Osteoblast (primary cell): ENCODE results near the gene USP43. TPM values are rescaled to one million over a fixed set of nuclear protein-coding genes. Genes with fewer than 3 reads are reported as not detected.

Source experiments
- DNase-seq: peaks from one replicate; pipeline ENCODE4 v3.0.0; 2011; ENCODE audit warnings: low spot score, mixed read lengths; ENCODE audit not compliant: insufficient read length; ENCODE audit errors: missing footprints
- H2AFZ ChIP-seq: 2 replicates; pipeline ENCODE4 v1.6.0; 2011; ENCODE audit warnings: mild to moderate bottlenecking, low read length
- H3K27ac ChIP-seq: 2 replicates; pipeline ENCODE4 v1.5.1; 2011; ENCODE audit warnings: mild to moderate bottlenecking, low read depth, low read length, moderate library complexity
- H3K27me3 ChIP-seq: 2 replicates; pipeline ENCODE4 v1.6.0; 2012; ENCODE audit warnings: mild to moderate bottlenecking, control low read depth, inconsistent platforms, low read length, moderate library complexity; ENCODE audit not compliant: insufficient read depth
- H3K36me3 ChIP-seq: 2 replicates; pipeline ENCODE4 v1.5.1; 2011; ENCODE audit warnings: mild to moderate bottlenecking, low read length, control low read depth, moderate library complexity; ENCODE audit not compliant: insufficient read depth
- H3K4me1 ChIP-seq: 2 replicates; pipeline ENCODE4 v1.5.1; 2011; ENCODE audit warnings: mild to moderate bottlenecking, low read length, control low read depth, moderate library complexity; ENCODE audit not compliant: insufficient read depth
- H3K4me2 ChIP-seq: 2 replicates; pipeline ENCODE4 v1.6.0; 2011; ENCODE audit warnings: mild to moderate bottlenecking, low read length; ENCODE audit not compliant: insufficient read depth
- H3K4me3 ChIP-seq: fragments of 200-600 bp; sonication (generic); 3 replicates; pipeline ENCODE4 v1.5.1; 2012; ENCODE audit warnings: mild to moderate bottlenecking, low read length, inconsistent platforms; ENCODE audit not compliant: insufficient read depth
- H3K79me2 ChIP-seq: 2 replicates; pipeline ENCODE4 v1.6.0; 2012; ENCODE audit warnings: mild to moderate bottlenecking, low read length, control low read depth, inconsistent platforms; ENCODE audit not compliant: insufficient read depth
- H3K9me3 ChIP-seq: 2 replicates; pipeline ENCODE4 v1.5.1; 2011; ENCODE audit warnings: low read depth, low read length, control low read depth
- H4K20me1 ChIP-seq: 2 replicates; pipeline ENCODE4 v1.6.0; 2012; ENCODE audit warnings: mild to moderate bottlenecking, low read length, control low read depth; ENCODE audit not compliant: insufficient read depth
- CTCF ChIP-seq: IDR thresholded peaks from 2 replicates; pipeline ENCODE4 v1.5.1; 2011; ENCODE audit warnings: mild to moderate bottlenecking, low read depth, low read length, moderate library complexity; ENCODE audit errors: extremely low read depth
- total RNA-seq: library from RNA; depleted of rRNA; stranded (reverse); fragments of >200 nt; gene quantifications from 2 replicates; pipeline ENCODE4 v1.2.3, GENCODE V29; 2012

The USP43 gene
- total RNA-seq, 1 donor, result 0.36 TPM

GRCh38 chr17:9771465-9771864 lies 126.1 kb downstream of the USP43 start:
- Histone ChIP-seq H2AFZ (no peak overlapping the region), H3K79me2 (no peaks in the 10 kb centered on the region), H3K4me3 (no peak overlapping the region), H3K27me3 (no peaks in the 10 kb centered on the region), H4K20me1 (no peaks in the 10 kb centered on the region), H3K27ac (no peak overlapping the region), H3K36me3 (no peaks in the 10 kb centered on the region), H3K4me2 (no peak overlapping the region), H3K4me1 (no peaks in the 10 kb centered on the region), H3K9me3 (no peaks in the 10 kb centered on the region)
- peak; percentile 30 for DNase-seq
- no peak for TF ChIP-seq CTCF

DNA sequence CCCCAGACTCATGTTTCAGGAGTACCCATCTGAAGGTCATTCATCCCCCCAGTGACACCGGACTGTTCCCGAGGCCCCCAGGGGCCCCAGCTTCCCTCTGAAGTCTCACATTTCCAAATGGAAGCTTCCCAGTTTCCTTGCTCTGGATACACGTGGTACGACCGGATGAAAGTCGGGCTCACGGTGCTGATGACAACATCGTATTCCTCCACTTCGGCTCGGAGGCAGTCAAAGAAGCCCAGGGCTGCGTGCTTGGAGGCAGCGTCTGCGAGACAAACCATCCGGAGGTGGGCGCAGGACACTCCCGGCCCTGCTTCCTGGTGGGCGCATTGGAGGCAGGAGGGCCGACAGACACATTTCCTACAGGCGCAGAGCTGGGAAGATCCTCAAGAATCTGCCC lies 127.3 kb downstream of the USP43 start:
- Histone ChIP-seq H3K4me2 (no peak overlapping the region), H2AFZ (no peak overlapping the region), H4K20me1 (no peaks in the 10 kb centered on the region), H3K9me3 (no peaks in the 10 kb centered on the region), H3K4me3 (no peak overlapping the region), H3K27me3 (no peaks in the 10 kb centered on the region), H3K4me1 (no peaks in the 10 kb centered on the region), H3K36me3 (no peaks in the 10 kb centered on the region), H3K79me2 (no peaks in the 10 kb centered on the region), H3K27ac (no peak overlapping the region)
- TF ChIP-seq CTCF, result no peak
- DNase-seq, result no peak

DNA sequence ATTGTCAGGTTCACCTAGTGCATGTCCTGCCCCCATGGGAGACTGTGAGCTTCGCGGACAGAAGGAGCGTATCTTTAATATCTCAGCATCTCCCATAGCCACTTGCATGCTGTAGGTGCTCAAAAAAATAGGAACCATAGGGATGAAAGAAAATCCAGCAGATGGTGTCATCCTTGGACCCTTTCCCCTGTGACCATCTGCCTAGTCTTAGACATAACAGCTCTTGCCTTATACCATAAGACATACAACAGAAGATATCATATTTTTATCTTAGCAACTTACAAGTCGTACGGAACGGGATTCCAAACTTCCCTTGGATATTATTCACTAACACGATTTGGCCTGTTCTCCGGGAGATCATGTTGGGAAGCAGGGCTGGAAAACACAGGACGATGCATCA lies 131.6 kb downstream of the USP43 start:
- no peak for TF ChIP-seq CTCF
- no peak overlapping the region for H2AFZ ChIP-seq
- no peaks in the 10 kb centered on the region for H3K9me3 ChIP-seq
- H3K79me2 ChIP-seq, result no peaks in the 10 kb centered on the region
- H4K20me1 ChIP-seq, result no peaks in the 10 kb centered on the region
- H3K4me3 ChIP-seq, result no peak overlapping the region
- DNase-seq, result no peak
- H3K27me3 ChIP-seq, result no peaks in the 10 kb centered on the region
- H3K27ac ChIP-seq, result no peak overlapping the region
- no peaks in the 10 kb centered on the region for H3K4me1 ChIP-seq
- H3K4me2 ChIP-seq, result no peak overlapping the region
- no peaks in the 10 kb centered on the region for H3K36me3 ChIP-seq

Other genes starting within 250 kb of the USP43 start
- gene STX8, start 69.7 kb upstream of the USP43 start, total RNA-seq, result 72.7 and 95.8 TPM in 2 replicates
- under 0.01 TPM in 1 of 2 replicates, not detected in the other for gene CFAP52, start 68.9 kb upstream of the USP43 start, total RNA-seq
- not detected in 2 replicates for gene DHRS7C, start 146.1 kb downstream of the USP43 start, total RNA-seq
- gene GSG1L2, start 176.6 kb downstream of the USP43 start, total RNA-seq, result not detected in 2 replicates
- under 0.01 TPM in 1 of 2 replicates, not detected in the other for gene GLP2R, start 180.4 kb downstream of the USP43 start, total RNA-seq